Lower leg skin (tissue), 3 donors: ENCODE data around the gene TSPAN1.

Source experiments
- CTCF ChIP-seq, 3 donors: fragments of 450-650 bp; IDR thresholded peaks; one replicate each; pipeline ENCODE4 v1.5.1; 2016; ENCODE audit warnings: antibody characterized with exemption in 3 of 3, mild to moderate bottlenecking in 3 of 3, moderate library complexity in 2 of 3
- POLR2A ChIP-seq, 2 donors: fragments of 450-650 bp; IDR thresholded peaks; one replicate each; pipeline ENCODE4 v1.6.1; 2016 to 2017; ENCODE audit warnings: antibody characterized with exemption in 2 of 2, mild to moderate bottlenecking in 1 of 2, moderate library complexity in 1 of 2

GRCh38 chr1:46134660-46135331 is 40.1 kb upstream of the TSPAN1 start:
- no peak for TF ChIP-seq CTCF (IDR thresholded peaks at IDR 0.05)
- TF ChIP-seq POLR2A (IDR thresholded peaks at IDR 0.05), result no peak
